HL-60 (cell line): ENCODE measurements around the gene HCAR2.
"Not testable (repeated sequence)": the region's sequence is repeated elsewhere in the genome, so short reads cannot be mapped to it uniquely, and the experiment has no call there.

Experiments used
- DNase-seq, 2 experiments: peaks; one replicate each; pipeline ENCODE4 v3.0.0-alpha.2; 2010 to 2020; ENCODE audit warnings: low read depth in 1 of 2, low spot score in 1 of 2
- H3K27ac ChIP-seq: fragments of 250-450 bp; sonication (Bioruptor Pico); replicated peaks from 2 replicates; pipeline ENCODE4 v1.5.1; 2020; ENCODE audit warnings: mild to moderate bottlenecking, moderate library complexity
- H3K27me3 ChIP-seq: fragments of 250-450 bp; sonication (Bioruptor Pico); 2 replicates; pipeline ENCODE4 v1.5.1; 2021; ENCODE audit warnings: mild to moderate bottlenecking, moderate library complexity; ENCODE audit not compliant: insufficient read depth, poor library complexity, severe bottlenecking
- H3K4me3 ChIP-seq: replicated peaks from 2 replicates; pipeline ENCODE4 v1.5.1; 2011; ENCODE audit warnings: mild to moderate bottlenecking, control low read depth, low read length; ENCODE audit not compliant: insufficient read depth
- GABPA ChIP-seq: IDR thresholded peaks from 2 replicates; pipeline ENCODE4 v1.6.1; 2012; ENCODE audit warnings: low read depth
- POLR2AphosphoS5 ChIP-seq: IDR thresholded peaks from 2 replicates; pipeline ENCODE4 v1.6.1; 2012; ENCODE audit warnings: low read depth
- SPI1 ChIP-seq: IDR thresholded peaks from 2 replicates; pipeline ENCODE4 v1.6.1; 2012; ENCODE audit warnings: low read depth, mild to moderate bottlenecking, borderline replicate concordance
- long read RNA-seq: library from polyadenylated mRNA; unstranded; transcript quantifications from one replicate; pipeline ENCODE4 v2.0.0, GENCODE V29; 2020
- TF ChIP-seq, protein P1 (sequence below): IDR thresholded peaks from 2 replicates; pipeline ENCODE4 v1.6.1; 2012; ENCODE audit warnings: low read depth; ENCODE audit not compliant: insufficient replicate concordance
- TF ChIP-seq, protein P2 (sequence below): IDR thresholded peaks from one replicate; pipeline ENCODE4 v1.5.1; 2011; ENCODE audit warnings: low read length, control low read depth, inconsistent platforms; ENCODE audit not compliant: insufficient read depth

Gene HCAR2
- long read RNA-seq, result 0 reads

DNA sequence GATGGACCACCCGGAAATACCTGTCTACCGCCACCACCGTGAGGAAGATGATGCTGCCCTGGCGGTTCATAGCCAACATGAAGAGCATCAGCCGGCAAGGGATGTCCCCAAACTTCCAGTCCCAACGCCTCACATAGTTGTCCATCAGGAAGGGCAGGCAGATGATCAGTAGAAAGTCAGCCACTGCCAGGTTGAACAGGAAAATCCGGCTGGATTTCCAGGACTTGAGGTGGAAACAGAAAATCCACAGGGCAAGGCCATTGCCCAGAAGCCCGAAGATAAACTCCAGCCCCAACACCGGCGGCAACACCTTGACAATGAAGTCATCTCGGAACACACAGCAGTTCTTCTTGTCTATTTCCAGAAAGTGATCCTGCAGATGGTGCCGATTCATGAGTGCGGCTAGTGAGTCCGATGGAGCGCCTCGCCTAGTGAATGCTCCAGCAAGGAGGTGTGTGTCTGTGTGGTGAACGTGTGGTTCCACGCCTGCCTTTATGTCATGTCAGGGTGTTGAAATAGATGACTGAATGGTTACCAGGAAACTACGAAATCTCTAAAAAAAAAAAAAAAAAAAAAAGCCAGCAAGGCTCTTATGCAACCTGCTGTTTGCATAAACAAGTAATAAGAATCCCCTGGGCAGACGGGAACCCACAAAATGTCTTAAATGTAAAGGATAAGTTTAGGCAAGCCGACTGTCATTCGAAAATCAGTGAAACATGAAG is at the start of gene HCAR2:
Gene HCAR2, minus strand, starts transcription at position 468 of the 722 bp plus-strand sequence. Its CDS starts 74 bp downstream, at position 394.
- not testable (repeated sequence) for H3K4me3 ChIP-seq, H3K27me3 ChIP-seq, H3K27ac ChIP-seq
- DNase-seq, result peak; percentile 71 to 79

DNA sequence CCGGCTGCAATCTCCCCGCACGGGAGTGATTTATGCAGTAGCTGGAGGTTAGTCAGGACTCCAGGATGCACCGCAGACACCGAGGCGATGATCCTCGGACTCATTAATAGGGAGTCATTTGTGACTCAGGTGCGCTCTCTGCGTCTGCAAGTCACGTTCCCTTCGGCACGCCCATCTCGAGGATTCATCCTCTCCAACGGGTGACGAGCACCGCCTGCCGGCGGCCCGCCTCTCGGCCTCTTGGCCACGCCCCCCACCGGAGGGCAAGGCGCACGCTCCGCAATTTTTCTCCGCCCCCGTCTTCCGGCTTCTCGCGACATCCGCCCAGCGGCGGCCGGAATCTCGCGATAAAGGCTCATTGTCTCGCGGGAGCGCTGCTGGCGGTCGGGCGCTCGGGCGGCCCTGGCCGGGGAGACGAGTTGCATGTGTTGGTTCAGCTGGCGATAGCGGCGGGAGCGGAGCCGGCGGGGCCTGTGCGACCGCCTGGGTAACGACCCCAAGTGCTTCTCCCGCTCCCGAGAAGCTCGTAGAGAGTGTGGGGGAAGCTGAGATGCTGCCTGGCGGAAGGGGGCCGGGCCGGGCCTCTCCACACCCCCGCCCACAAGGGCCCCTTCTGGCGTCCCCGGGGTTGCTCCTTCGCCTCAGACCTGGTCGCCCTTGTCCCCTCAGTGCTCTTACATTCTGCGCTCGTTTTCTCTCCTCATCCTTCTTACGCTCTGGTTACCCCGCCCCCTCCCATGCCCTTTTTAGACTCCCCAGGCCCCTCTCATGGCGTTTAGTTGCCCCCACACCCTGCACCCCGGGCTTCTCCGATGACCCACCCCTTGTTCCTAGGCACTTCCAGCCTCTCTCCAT is 49.5 kb upstream of the HCAR2 start, which contains the start of gene DENR:
Gene DENR, plus strand, starts transcription at position 361 of the 855 bp plus-strand sequence. CDS start 878 bp downstream, outside the sequence.
- H3K27me3 ChIP-seq, result no peaks in the 10 kb centered on the region
- H3K4me3 ChIP-seq, result peak within 1 kb of the TSS; percentile 69
- TF ChIP-seq, protein P1, sequence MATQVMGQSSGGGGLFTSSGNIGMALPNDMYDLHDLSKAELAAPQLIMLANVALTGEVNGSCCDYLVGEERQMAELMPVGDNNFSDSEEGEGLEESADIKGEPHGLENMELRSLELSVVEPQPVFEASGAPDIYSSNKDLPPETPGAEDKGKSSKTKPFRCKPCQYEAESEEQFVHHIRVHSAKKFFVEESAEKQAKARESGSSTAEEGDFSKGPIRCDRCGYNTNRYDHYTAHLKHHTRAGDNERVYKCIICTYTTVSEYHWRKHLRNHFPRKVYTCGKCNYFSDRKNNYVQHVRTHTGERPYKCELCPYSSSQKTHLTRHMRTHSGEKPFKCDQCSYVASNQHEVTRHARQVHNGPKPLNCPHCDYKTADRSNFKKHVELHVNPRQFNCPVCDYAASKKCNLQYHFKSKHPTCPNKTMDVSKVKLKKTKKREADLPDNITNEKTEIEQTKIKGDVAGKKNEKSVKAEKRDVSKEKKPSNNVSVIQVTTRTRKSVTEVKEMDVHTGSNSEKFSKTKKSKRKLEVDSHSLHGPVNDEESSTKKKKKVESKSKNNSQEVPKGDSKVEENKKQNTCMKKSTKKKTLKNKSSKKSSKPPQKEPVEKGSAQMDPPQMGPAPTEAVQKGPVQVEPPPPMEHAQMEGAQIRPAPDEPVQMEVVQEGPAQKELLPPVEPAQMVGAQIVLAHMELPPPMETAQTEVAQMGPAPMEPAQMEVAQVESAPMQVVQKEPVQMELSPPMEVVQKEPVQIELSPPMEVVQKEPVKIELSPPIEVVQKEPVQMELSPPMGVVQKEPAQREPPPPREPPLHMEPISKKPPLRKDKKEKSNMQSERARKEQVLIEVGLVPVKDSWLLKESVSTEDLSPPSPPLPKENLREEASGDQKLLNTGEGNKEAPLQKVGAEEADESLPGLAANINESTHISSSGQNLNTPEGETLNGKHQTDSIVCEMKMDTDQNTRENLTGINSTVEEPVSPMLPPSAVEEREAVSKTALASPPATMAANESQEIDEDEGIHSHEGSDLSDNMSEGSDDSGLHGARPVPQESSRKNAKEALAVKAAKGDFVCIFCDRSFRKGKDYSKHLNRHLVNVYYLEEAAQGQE, result no peak
- TF ChIP-seq, protein P2, sequence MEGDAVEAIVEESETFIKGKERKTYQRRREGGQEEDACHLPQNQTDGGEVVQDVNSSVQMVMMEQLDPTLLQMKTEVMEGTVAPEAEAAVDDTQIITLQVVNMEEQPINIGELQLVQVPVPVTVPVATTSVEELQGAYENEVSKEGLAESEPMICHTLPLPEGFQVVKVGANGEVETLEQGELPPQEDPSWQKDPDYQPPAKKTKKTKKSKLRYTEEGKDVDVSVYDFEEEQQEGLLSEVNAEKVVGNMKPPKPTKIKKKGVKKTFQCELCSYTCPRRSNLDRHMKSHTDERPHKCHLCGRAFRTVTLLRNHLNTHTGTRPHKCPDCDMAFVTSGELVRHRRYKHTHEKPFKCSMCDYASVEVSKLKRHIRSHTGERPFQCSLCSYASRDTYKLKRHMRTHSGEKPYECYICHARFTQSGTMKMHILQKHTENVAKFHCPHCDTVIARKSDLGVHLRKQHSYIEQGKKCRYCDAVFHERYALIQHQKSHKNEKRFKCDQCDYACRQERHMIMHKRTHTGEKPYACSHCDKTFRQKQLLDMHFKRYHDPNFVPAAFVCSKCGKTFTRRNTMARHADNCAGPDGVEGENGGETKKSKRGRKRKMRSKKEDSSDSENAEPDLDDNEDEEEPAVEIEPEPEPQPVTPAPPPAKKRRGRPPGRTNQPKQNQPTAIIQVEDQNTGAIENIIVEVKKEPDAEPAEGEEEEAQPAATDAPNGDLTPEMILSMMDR, result peak; percentile 90
- no peak for TF ChIP-seq GABPA
- no peak for TF ChIP-seq SPI1
- peak; percentile 91 for TF ChIP-seq POLR2AphosphoS5
- peak; percentile 94 to 98 for DNase-seq
- peak within 1 kb of the TSS; percentile 83 for H3K27ac ChIP-seq

DNA sequence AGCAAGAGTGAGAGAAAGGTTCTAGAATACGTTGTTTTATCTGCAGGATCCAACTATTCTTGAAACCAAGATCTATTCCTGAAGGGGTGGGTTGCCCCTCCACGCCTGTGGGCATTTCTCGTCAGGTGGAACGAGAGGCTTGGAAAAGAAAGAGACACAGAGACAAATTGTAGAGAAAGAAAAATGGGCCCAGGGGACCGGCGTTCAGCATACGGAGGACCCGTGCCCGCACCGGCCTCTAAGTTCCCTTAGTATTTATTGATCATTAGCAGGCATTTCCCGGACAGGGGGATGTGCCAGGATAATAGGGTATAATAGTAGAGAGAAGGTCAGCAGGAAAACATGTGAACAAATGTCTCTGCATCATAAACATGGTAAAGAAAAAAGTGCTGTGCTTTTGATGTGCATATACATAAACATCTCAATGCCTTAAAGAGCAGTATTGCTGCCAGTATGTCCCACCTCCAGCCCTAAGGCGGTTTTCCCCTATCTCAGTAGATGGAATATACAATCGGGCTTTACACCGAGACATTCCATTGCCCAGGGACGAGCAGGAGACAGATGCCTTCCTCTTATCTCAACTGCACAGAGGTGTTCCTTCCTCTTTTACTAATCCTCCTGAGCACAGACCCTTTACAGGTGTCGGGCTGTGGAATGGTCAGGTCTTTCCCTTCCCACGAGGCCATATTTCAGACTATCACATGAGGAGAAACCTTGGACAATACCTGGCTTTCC is 47.8 kb upstream of the HCAR2 start:
- not testable (repeated sequence) for H3K27ac ChIP-seq, DNase-seq, H3K27me3 ChIP-seq, H3K4me3 ChIP-seq

DNA sequence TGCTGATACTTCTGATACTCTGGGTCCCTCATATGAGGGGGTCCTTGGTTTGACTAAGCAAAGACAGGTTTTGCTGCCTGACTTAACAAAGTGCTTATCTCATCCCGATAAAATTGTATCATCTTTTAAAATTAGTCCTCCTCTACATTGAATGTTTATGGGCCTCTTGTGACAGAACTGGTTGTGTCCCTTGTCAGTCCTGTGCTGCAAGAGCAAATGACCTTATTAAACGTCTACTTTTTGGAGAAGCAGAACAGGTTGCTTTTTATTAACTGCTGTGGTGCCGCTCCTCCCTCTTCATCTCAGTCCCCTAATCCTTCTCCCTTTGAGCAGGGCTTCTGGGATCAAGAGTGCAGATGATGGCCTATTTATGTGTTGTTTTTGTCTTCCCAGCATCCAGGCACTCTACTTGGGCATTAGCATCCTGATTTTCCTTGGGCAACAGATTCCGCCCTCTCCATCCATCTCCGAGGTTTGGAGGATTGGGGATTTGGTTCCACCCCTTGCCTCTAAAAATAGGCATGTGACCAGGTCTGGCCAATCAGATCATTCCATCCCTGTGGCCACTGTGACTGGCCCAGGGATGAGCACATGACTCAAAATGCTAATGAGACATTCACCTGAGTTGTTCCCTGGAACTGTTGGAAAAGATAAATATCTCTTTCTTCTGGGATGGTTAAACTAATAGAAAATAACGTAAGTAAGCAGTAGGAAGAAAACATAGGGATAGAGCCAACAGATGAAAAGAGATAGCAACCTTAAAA is 46.6 kb upstream of the HCAR2 start:
- no peak for DNase-seq
- H3K4me3 ChIP-seq, result no peak overlapping the region
- TF ChIP-seq SPI1, result no peak
- TF ChIP-seq, protein P2, result no peak
- TF ChIP-seq GABPA, result no peak
- TF ChIP-seq, protein P1, result no peak
- no peak for TF ChIP-seq POLR2AphosphoS5
- H3K27ac ChIP-seq, result no peak overlapping the region
- no peaks in the 10 kb centered on the region for H3K27me3 ChIP-seq
